Measurements from ENCODE around the gene PLPP7. TPM values are rescaled to one million over a fixed set of nuclear protein-coding genes. Genes with fewer than 3 reads are reported as not detected.

PLPP7 gene
- total RNA-seq, 1 experiment from 2014 or later, result not detected

DNA sequence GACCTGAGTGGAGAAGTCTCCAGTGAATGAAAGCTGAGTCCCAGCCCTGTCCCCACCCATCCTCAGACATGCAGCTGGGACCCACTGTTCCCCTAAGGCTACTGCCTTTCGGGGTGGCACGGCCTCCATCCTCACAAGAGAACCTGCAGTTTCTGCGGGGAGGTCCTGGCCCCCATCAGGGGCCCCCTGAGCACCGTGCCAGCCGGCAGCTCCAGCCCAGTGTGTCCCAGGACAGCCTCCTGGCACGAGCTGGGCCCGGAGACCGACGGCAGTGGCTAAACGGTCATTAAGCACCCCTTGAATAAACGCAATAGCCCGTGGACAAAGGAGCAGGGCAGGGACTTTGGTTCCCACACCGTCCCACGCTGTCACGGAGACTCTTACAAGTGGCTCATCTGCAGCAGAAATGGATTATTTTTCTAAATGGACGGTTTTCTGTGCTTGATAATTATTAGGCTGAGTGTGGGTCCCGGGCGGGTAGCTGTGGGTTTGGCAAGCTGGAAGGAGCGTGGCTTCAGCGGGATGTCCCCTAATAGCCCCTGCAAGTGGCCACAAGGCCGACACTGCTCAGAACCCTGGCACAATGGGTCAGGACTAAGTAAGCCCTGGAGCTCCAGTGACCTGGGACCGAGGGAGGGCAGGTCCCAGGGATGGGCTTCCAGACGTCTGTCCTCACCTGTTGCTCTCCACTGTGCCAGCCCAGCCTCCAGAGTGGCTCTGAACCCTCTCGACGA is 30.7 kb upstream of the PLPP7 start:
- no peaks in the 10 kb centered on the region for H3F3A ChIP-seq (ENCODE audit: insufficient read depth, low read depth)
- no peak overlapping the region for H3K4me2 ChIP-seq
- no peaks in the 10 kb centered on the region for H3K27me3 ChIP-seq (ENCODE audit: insufficient read depth, low read depth)
- CTCF ChIA-PET, result interaction anchor here (0.6 kb wide), 1 partner anchor 59 kb away, joined by 3 read pairs; no protein-coding TSS in a partner anchor
- TF ChIP-seq, protein P1, sequence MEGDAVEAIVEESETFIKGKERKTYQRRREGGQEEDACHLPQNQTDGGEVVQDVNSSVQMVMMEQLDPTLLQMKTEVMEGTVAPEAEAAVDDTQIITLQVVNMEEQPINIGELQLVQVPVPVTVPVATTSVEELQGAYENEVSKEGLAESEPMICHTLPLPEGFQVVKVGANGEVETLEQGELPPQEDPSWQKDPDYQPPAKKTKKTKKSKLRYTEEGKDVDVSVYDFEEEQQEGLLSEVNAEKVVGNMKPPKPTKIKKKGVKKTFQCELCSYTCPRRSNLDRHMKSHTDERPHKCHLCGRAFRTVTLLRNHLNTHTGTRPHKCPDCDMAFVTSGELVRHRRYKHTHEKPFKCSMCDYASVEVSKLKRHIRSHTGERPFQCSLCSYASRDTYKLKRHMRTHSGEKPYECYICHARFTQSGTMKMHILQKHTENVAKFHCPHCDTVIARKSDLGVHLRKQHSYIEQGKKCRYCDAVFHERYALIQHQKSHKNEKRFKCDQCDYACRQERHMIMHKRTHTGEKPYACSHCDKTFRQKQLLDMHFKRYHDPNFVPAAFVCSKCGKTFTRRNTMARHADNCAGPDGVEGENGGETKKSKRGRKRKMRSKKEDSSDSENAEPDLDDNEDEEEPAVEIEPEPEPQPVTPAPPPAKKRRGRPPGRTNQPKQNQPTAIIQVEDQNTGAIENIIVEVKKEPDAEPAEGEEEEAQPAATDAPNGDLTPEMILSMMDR (conservative IDR thresholded peaks at IDR 0.05), result no peak
- no peak for TF ChIP-seq EZH2 (IDR thresholded peaks at IDR 0.05; ENCODE audit: low read depth)
- intact Hi-C loops (cut with micrococcal nuclease; ENCODE audit: unreplicated experiment), result no loop called here
- no TSS peak for BruUV-seq (replicated peaks)
- H3K9me2 ChIP-seq (ENCODE audit: insufficient read depth), result no peaks in the 10 kb centered on the region
- no peak overlapping the region for H2AFZ ChIP-seq
- no peaks in the 10 kb centered on the region for H3K36me3 ChIP-seq (ENCODE audit: low read depth)
- no peak overlapping the region for H3K4me3 ChIP-seq
- H3K9me3 ChIP-seq (ENCODE audit: insufficient read depth, low read depth), result no peaks in the 10 kb centered on the region
- H4K20me1 ChIP-seq (ENCODE audit: insufficient read depth), result no peaks in the 10 kb centered on the region
- DNase-seq, result no peak
- H3K27ac ChIP-seq, result no peak overlapping the region
- peaks cover 9% of the 10 kb centered on the region for H3K4me1 ChIP-seq (replicated peaks; ENCODE audit: insufficient read depth)
- POLR2A ChIA-PET (ENCODE audit: unreplicated experiment), result no interaction called here
- no peaks in the 10 kb centered on the region for H3K79me2 ChIP-seq (ENCODE audit: low read depth)

DNA sequence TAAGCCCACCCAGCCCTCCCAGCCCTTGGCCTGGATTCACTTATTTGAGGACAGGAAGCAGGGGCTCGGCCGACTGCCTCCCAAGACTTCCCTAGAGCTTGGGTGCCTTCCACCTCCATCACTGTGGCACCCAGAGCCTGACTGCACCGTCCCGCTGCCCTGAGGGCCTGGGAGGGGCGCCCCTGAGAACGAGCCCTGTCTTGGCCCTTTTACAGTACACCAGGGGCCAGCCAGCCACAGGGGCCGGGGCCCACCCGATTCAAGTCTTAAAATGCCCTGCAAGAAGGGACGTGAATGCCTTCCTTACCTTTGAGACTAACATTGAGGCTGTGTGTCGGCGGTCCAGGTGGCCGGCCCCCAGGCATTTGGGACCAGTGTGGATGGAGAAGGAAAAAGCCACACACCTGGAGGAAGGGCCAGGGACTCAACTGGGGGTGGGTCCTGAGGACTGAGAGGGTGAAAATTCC is 30.1 kb upstream of the PLPP7 start:
- H3K4me3 ChIP-seq, result no peak overlapping the region
- no TSS peak for BruUV-seq (replicated peaks)
- H3K9me3 ChIP-seq (ENCODE audit: insufficient read depth, low read depth), result no peaks in the 10 kb centered on the region
- DNase-seq, result no peak
- H3K79me2 ChIP-seq (ENCODE audit: low read depth), result no peaks in the 10 kb centered on the region
- H3F3A ChIP-seq (ENCODE audit: insufficient read depth, low read depth), result no peaks in the 10 kb centered on the region
- no peaks in the 10 kb centered on the region for H4K20me1 ChIP-seq (ENCODE audit: insufficient read depth)
- no peak for TF ChIP-seq EZH2 (IDR thresholded peaks at IDR 0.05; ENCODE audit: low read depth)
- TF ChIP-seq, protein P1 (conservative IDR thresholded peaks at IDR 0.05), result no peak
- ChIA-PET POLR2A (ENCODE audit: unreplicated experiment) (no interaction called here), CTCF (interaction anchor here (0.6 kb wide), 1 partner anchor 60 kb away, joined by 3 read pairs; no protein-coding TSS in a partner anchor)
- no peak overlapping the region for H3K4me2 ChIP-seq
- no peaks in the 10 kb centered on the region for H3K27me3 ChIP-seq (ENCODE audit: insufficient read depth, low read depth)
- H3K9me2 ChIP-seq (ENCODE audit: insufficient read depth), result no peaks in the 10 kb centered on the region
- peaks cover 9% of the 10 kb centered on the region for H3K4me1 ChIP-seq (replicated peaks; ENCODE audit: insufficient read depth)
- intact Hi-C loops (cut with micrococcal nuclease; ENCODE audit: unreplicated experiment), result no loop called here
- no peak overlapping the region for H3K27ac ChIP-seq
- H2AFZ ChIP-seq, result no peak overlapping the region
- H3K36me3 ChIP-seq (ENCODE audit: low read depth), result no peaks in the 10 kb centered on the region

DNA sequence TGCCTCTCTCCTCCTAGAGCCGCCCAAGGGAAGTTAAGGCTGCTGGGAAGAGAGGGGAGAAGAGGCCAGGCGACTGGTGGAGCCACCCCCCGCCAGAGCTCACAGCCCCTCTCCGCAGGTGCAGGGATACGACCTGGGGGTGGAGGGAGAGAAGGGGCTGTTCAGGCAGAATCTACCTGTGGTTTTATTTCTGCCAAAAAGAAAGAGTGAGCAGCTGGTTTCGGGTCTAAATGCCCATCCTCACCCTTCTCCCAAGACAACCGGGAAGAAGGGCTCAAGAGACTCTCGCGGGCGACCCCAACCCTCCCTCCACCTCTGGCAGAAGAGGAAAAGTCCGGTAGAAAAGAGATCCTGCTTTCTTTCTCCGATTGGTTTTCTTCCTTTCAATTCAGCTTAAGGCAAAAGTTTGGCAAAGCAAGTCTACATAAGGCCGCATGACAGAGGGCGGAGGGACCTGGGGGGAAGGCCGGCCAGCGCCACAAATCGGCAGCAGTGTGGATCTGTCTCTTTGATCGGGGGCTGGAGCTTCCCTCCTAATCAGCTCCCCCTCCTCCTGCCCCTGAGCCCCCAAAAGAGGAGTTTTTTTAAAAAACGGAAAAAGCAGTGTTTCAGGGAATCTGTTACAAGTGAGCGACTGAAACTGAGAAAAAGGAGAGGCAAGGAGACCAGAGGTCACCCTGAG is 29.5 kb upstream of the PLPP7 start:
- H3K9me3 ChIP-seq (ENCODE audit: insufficient read depth, low read depth), result no peaks in the 10 kb centered on the region
- TF ChIP-seq EZH2 (IDR thresholded peaks at IDR 0.05; ENCODE audit: low read depth), result no peak
- TF ChIP-seq, protein P1 (conservative IDR thresholded peaks at IDR 0.05), result no peak
- ChIA-PET CTCF (interaction anchor here (0.6 kb wide), 1 partner anchor 60 kb away, joined by 3 read pairs; no protein-coding TSS in a partner anchor), POLR2A (ENCODE audit: unreplicated experiment) (no interaction called here)
- no peaks in the 10 kb centered on the region for H3K27me3 ChIP-seq (ENCODE audit: insufficient read depth, low read depth)
- no peaks in the 10 kb centered on the region for H3K9me2 ChIP-seq (ENCODE audit: insufficient read depth)
- H3K4me2 ChIP-seq, result no peak overlapping the region
- H3K79me2 ChIP-seq (ENCODE audit: low read depth), result no peaks in the 10 kb centered on the region
- H3K36me3 ChIP-seq (ENCODE audit: low read depth), result no peaks in the 10 kb centered on the region
- intact Hi-C loops (cut with micrococcal nuclease; ENCODE audit: unreplicated experiment), result no loop called here
- H2AFZ ChIP-seq, result no peak overlapping the region
- H3K4me1 ChIP-seq (replicated peaks; ENCODE audit: insufficient read depth), result peaks cover 9% of the 10 kb centered on the region
- no peaks in the 10 kb centered on the region for H4K20me1 ChIP-seq (ENCODE audit: insufficient read depth)
- no peaks in the 10 kb centered on the region; the same call in 1 of the 2 replicates for H3F3A ChIP-seq (ENCODE audit: insufficient read depth, low read depth)
- H3K27ac ChIP-seq, result no peak overlapping the region
- no peak for DNase-seq
- H3K4me3 ChIP-seq, result no peak overlapping the region
- BruUV-seq (replicated peaks), result no TSS peak
